Duodenal mucosa (tissue), 2 donors: ENCODE results near the gene TAAR2.

Source experiments
- H3K27ac ChIP-seq: one replicate; pipeline ENCODE4 v1.7.0; 2013; ENCODE audit warnings: low read depth, low read length
- H3K27me3 ChIP-seq, 2 donors: one replicate each; pipeline ENCODE4 v1.7.0; 2013; ENCODE audit warnings: low read length in 2 of 2, control low read depth in 1 of 2; ENCODE audit not compliant: insufficient read depth in 2 of 2, control insufficient read depth in 1 of 2
- H3K36me3 ChIP-seq, 2 donors: one replicate each; pipeline ENCODE4 v1.7.0; 2013; ENCODE audit warnings: low read length in 2 of 2, control low read depth in 1 of 2; ENCODE audit not compliant: insufficient read depth in 2 of 2, control insufficient read depth in 1 of 2
- H3K4me1 ChIP-seq, 2 donors: one replicate each; pipeline ENCODE4 v1.7.0; 2013; ENCODE audit warnings: low read length in 2 of 2, control low read depth in 1 of 2; ENCODE audit not compliant: insufficient read depth in 2 of 2, control insufficient read depth in 1 of 2
- H3K4me3 ChIP-seq, 2 donors: one replicate each; pipeline ENCODE4 v1.7.0; 2013; ENCODE audit warnings: low read length in 2 of 2, low read depth in 1 of 2
- H3K9ac ChIP-seq, 2 donors: one replicate each; pipeline ENCODE4 v1.7.0; 2013; ENCODE audit warnings: low read length in 2 of 2, low read depth in 1 of 2
- H3K9me3 ChIP-seq, 2 donors: one replicate each; pipeline ENCODE4 v1.7.0; 2013; ENCODE audit warnings: low read length in 2 of 2, control low read depth in 1 of 2; ENCODE audit not compliant: control insufficient read depth in 1 of 2

Gene TAAR2

DNA sequence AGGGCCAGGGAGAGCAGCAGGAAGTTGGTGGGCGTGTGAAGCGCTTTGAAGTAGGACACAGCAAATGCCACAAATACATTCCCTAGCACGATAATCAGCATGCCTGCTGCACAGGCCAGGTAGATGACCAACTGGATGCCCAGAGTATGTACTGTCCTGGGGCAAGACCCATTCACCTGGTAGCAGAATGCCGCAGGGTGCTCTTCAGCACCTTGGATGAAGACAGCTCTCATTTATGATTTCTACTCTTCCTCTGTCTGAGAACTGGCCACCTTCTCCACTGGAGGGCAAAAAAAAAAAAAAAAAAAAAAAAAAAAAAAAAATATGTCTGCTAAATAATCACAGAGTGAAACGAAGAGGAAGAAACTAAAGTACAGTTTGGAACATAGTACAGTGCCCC lies 34.6 kb downstream of the TAAR2 start, which contains the start of gene TAAR5:
Gene TAAR5 (minus strand): TSS at position 288 of the 400 bp plus-strand sequence. CDS start 55 bp downstream, at position 233.
- Histone ChIP-seq H3K36me3 (no peaks in the 10 kb centered on the region), H3K4me1 (no peaks in the 10 kb centered on the region), H3K9ac (no peak within 1 kb of the TSS), H3K27me3 (no peaks in the 10 kb centered on the region), H3K27ac (no peak within 1 kb of the TSS), H3K4me3 (no peak within 1 kb of the TSS), H3K9me3 (no peaks in the 10 kb centered on the region)

DNA sequence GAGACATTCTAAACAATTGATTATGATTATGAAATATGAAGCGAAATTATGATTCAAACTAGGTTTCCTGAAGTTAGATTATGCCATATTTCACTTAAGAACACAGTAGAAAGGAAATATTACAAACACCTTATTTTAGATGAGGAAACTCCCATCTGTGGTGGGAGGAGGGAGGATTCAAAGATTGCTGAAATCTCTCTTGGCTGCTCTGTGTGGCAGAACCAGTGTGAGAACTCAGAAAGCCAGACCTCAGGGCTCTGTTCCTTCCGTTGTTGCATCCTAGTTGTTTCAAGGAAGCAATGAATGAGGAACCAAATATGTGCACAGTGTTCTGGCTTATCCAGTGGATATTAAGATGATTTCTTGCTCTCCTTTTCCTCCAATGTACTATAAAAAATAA lies 36.7 kb downstream of the TAAR2 start:
- Histone ChIP-seq H3K4me3 (no peak overlapping the region), H3K9ac (no peak overlapping the region), H3K27me3 (no peaks in the 10 kb centered on the region), H3K9me3 (no peaks in the 10 kb centered on the region), H3K36me3 (no peaks in the 10 kb centered on the region), H3K4me1 (no peaks in the 10 kb centered on the region), H3K27ac (no peak overlapping the region)

DNA sequence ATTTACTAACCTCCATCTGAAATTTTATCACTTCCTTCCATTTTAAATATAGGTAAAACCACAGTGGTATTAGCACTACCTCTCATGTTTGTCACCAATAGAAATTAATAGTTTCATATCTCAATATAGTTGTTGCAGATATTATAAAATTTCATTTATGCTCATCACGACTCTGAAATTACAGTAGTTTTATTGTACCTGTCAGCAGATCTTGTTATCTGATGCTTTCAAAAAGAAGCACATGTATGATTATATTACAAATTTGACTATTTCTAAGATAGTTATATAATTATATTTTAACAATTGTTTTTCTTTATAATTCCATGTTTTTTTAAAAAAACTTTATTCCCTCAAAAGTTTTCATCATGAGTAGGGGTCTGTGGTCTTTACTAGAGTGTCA lies 39.4 kb downstream of the TAAR2 start:
- Histone ChIP-seq H3K4me1 (no peaks in the 10 kb centered on the region), H3K4me3 (no peak overlapping the region), H3K9ac (no peak overlapping the region), H3K27me3 (no peaks in the 10 kb centered on the region), H3K36me3 (no peaks in the 10 kb centered on the region), H3K27ac (no peak overlapping the region), H3K9me3 (no peaks in the 10 kb centered on the region)

DNA sequence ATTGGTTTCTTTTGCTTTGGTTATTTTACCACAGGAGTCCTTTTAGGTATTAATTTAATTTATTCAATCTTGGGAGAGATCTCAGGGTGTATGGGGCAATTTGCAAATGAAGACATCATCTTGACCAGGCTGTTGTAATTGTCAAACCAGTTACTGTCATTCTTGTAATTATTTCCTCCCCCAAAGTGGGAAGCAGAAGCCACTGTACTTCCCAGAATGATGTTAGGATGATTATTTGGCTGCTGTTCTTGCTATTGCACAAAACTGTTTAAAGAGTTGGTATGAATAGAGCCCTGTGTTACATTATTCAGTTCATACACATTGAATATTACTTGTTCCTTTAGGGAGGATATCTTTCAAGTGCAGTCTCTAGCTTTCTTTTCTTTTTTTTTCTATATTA lies 52.3 kb downstream of the TAAR2 start:
- Histone ChIP-seq H3K27me3 (no peaks in the 10 kb centered on the region), H3K9ac (no peak overlapping the region), H3K4me1 (no peaks in the 10 kb centered on the region), H3K9me3 (no peaks in the 10 kb centered on the region), H3K4me3 (no peak overlapping the region), H3K27ac (no peak overlapping the region), H3K36me3 (no peaks in the 10 kb centered on the region)

DNA sequence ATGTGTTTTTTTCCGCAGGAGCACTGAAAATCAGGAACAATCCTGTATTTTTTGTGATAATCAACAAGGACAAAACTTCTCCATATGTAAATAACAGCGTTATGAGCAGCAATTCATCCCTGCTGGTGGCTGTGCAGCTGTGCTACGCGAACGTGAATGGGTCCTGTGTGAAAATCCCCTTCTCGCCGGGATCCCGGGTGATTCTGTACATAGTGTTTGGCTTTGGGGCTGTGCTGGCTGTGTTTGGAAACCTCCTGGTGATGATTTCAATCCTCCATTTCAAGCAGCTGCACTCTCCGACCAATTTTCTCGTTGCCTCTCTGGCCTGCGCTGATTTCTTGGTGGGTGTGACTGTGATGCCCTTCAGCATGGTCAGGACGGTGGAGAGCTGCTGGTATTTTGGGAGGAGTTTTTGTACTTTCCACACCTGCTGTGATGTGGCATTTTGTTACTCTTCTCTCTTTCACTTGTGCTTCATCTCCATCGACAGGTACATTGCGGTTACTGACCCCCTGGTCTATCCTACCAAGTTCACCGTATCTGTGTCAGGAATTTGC lies 53.8 kb downstream of the TAAR2 start, which contains the start of gene TAAR6:
Gene TAAR6 (plus strand): TSS at position 102 of the 557 bp plus-strand sequence. CDS start 0 bp downstream, at position 102.
- Histone ChIP-seq H3K9ac (no peak within 1 kb of the TSS), H3K4me1 (no peaks in the 10 kb centered on the region), H3K9me3 (no peaks in the 10 kb centered on the region), H3K27ac (no peak within 1 kb of the TSS), H3K36me3 (no peaks in the 10 kb centered on the region), H3K4me3 (no peak within 1 kb of the TSS), H3K27me3 (no peaks in the 10 kb centered on the region)

DNA sequence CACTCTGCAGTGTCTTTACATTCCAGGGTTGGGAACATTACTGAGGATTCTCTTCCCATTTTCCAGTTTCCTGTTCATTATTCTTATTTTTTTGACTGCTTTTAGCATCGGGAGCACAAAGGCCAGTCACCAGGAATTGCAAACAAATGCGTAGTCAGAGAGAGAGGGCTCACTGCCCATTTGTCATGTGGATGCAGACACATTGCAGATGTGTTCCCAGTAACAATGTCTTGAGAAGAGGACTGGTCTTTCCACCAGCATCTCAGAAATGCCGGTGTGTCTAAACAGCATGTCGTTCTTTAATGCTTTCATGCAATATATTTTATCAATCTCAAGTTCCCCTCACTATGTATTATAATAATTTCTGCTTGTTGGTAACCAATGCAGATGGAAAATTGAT lies 54.9 kb downstream of the TAAR2 start:
- Histone ChIP-seq H3K36me3 (no peaks in the 10 kb centered on the region), H3K27me3 (no peaks in the 10 kb centered on the region), H3K9me3 (no peaks in the 10 kb centered on the region), H3K4me1 (no peaks in the 10 kb centered on the region), H3K4me3 (no peak overlapping the region), H3K27ac (no peak overlapping the region), H3K9ac (no peak overlapping the region)

DNA sequence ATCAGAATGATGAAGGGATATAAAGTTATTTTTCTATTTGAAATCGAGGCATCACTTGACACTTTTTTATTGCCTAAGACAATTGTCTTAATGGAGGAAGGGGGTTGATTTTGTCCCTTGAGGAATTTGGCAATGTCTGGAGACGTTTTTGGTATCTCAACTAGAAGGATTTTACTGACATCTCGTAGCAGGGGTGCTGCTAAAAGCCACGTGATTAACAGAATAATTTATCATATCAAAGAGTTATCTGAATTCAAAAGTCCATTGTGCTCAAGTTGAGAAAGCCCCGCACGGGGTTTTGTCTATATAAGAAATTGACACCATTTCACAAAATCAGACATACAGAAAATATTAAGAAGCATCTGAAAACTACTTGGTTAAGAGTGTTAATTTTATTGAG lies 55.5 kb downstream of the TAAR2 start:
- no peak overlapping the region for H3K9ac ChIP-seq
- H3K4me3 ChIP-seq, result no peak overlapping the region
- no peak overlapping the region for H3K27ac ChIP-seq

DNA sequence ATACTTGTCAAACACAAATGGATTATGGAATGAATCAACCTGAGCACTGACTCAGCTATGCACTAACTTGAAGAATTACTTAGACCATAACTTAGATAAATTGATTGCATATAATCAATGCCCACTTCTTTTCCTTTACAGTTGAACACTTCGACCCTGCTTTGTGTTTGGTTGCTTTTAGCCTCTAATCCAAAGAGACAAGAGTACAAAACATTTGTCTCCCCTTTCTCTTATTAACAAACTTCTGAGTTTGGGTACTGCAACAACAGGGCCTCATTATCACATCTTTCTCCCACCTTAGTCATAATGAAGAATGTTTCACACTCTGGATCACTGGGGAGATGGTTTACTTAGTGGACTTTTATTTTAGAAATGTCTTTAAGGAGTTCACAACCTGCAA lies 56.5 kb downstream of the TAAR2 start:
- no peaks in the 10 kb centered on the region for H3K4me1 ChIP-seq
- no peak overlapping the region for H3K9ac ChIP-seq
- no peak overlapping the region for H3K27ac ChIP-seq
- no peaks in the 10 kb centered on the region for H3K9me3 ChIP-seq
- H3K36me3 ChIP-seq, result no peaks in the 10 kb centered on the region
- H3K27me3 ChIP-seq, result no peaks in the 10 kb centered on the region
- H3K4me3 ChIP-seq, result no peak overlapping the region

More for the DNA sequence above, 55.5 kb downstream of the TAAR2 start:
- Histone ChIP-seq H3K4me1 (no peaks in the 10 kb centered on the region), H3K36me3 (no peaks in the 10 kb centered on the region), H3K9me3 (no peaks in the 10 kb centered on the region), H3K27me3 (no peaks in the 10 kb centered on the region)
